Endothelial cell (in vitro differentiated cells): ENCODE data around the gene TRPV5. TPM values are rescaled to one million over a fixed set of nuclear protein-coding genes. Genes with fewer than 3 reads are reported as not detected.
A peak's percentile ranks its signal among the peaks of the same experiment; 100 is the strongest.

ENCODE experiments used
- DNase-seq: peaks from one replicate; pipeline ENCODE4 v3.0.0; 2021; ENCODE audit warnings: low spot score
- H3K27ac Mint-ChIP-seq: one replicate; pipeline ENCODE4 v1.8.0; 2021; ENCODE audit warnings: mixed read lengths, inconsistent platforms; ENCODE audit not compliant: unreplicated experiment
- H3K27me3 Mint-ChIP-seq: one replicate; pipeline ENCODE4 v1.8.0; 2021; ENCODE audit warnings: mild to moderate bottlenecking, moderate library complexity, mixed read lengths, inconsistent platforms; ENCODE audit not compliant: unreplicated experiment
- H3K36me3 Mint-ChIP-seq: one replicate; pipeline ENCODE4 v1.8.0; 2021; ENCODE audit warnings: mild to moderate bottlenecking, low read depth, mixed read lengths, inconsistent platforms; ENCODE audit not compliant: unreplicated experiment
- H3K4me1 Mint-ChIP-seq: one replicate; pipeline ENCODE4 v1.8.0; 2021; ENCODE audit warnings: mild to moderate bottlenecking, mixed read lengths, inconsistent platforms; ENCODE audit not compliant: unreplicated experiment
- H3K4me3 Mint-ChIP-seq: one replicate; pipeline ENCODE4 v1.8.0; 2021; ENCODE audit warnings: mild to moderate bottlenecking, mixed read lengths, inconsistent platforms; ENCODE audit not compliant: unreplicated experiment
- H3K9me3 Mint-ChIP-seq: one replicate; pipeline ENCODE4 v1.8.0; 2021; ENCODE audit warnings: mixed read lengths, inconsistent platforms; ENCODE audit not compliant: unreplicated experiment
- CTCF ChIP-seq: fragments of 200-600 bp; sonication (generic); IDR thresholded peaks from one replicate; pipeline ENCODE4 v1.5.0; 2021; ENCODE audit warnings: antibody characterized with exemption; ENCODE audit not compliant: unreplicated experiment
- total RNA-seq: library from RNA; stranded (reverse); fragmentation: NEBNext Ultra II Directional; extraction: Animal tissue kit (Norgen Biotek cat#: 25700); gene quantifications from one replicate; pipeline ENCODE4 v1.2.1, GENCODE V29; 2021; ENCODE audit not compliant: unreplicated experiment

TRPV5 gene
- total RNA-seq, 1 donor from 2014 or later, result not detected

- no peak for TF ChIP-seq CTCF
- H3K4me3 Mint-ChIP-seq, result no peak overlapping the region
- no peak for DNase-seq
- H3K9me3 Mint-ChIP-seq, result no peaks in the 10 kb centered on the region
- H3K4me1 Mint-ChIP-seq, result peaks cover 11% of the 10 kb centered on the region
- H3K36me3 Mint-ChIP-seq, result no peaks in the 10 kb centered on the region
- H3K27me3 Mint-ChIP-seq, result peaks cover 5% of the 10 kb centered on the region
- H3K27ac Mint-ChIP-seq, result no peak overlapping the region
These were observed 14.6 kb downstream of the TRPV5 start for GRCh38 chr7:142918901-142919300.

GRCh38 chr7:142917447-142917846 is 16.1 kb downstream of the TRPV5 start:
- H3K36me3 Mint-ChIP-seq, result no peaks in the 10 kb centered on the region
- no peak for TF ChIP-seq CTCF
- DNase-seq, result no peak
- no peaks in the 10 kb centered on the region for H3K9me3 Mint-ChIP-seq
- H3K27ac Mint-ChIP-seq, result no peak overlapping the region
- no peak overlapping the region for H3K4me3 Mint-ChIP-seq
- H3K27me3 Mint-ChIP-seq, result peaks cover 7% of the 10 kb centered on the region
- peaks cover 23% of the 10 kb centered on the region for H3K4me1 Mint-ChIP-seq

GRCh38 chr7:142916508-142916907 is 17.0 kb downstream of the TRPV5 start:
- Mint-ChIP-seq H3K4me3 (no peak overlapping the region), H3K4me1 (peaks cover 23% of the 10 kb centered on the region), H3K27ac (no peak overlapping the region), H3K9me3 (no peaks in the 10 kb centered on the region), H3K27me3 (peaks cover 7% of the 10 kb centered on the region), H3K36me3 (no peaks in the 10 kb centered on the region)
- TF ChIP-seq CTCF, result no peak
- DNase-seq, result no peak

- Mint-ChIP-seq H3K36me3 (no peaks in the 10 kb centered on the region), H3K27ac (no peak overlapping the region), H3K4me1 (peaks cover 23% of the 10 kb centered on the region), H3K9me3 (no peaks in the 10 kb centered on the region), H3K27me3 (peaks cover 7% of the 10 kb centered on the region), H3K4me3 (no peak overlapping the region)
- DNase-seq, result no peak
- TF ChIP-seq CTCF, result no peak
These were observed 18.2 kb downstream of the TRPV5 start for GRCh38 chr7:142915315-142915714.

GRCh38 chr7:142914121-142914520 is 19.4 kb downstream of the TRPV5 start:
- Mint-ChIP-seq H3K9me3 (no peaks in the 10 kb centered on the region), H3K27ac (peak overlapping the region; percentile 88), H3K27me3 (peaks cover 7% of the 10 kb centered on the region), H3K36me3 (no peaks in the 10 kb centered on the region), H3K4me1 (peaks cover 23% of the 10 kb centered on the region), H3K4me3 (peak overlapping the region; percentile 14)
- TF ChIP-seq CTCF, result no peak
- DNase-seq, result no peak
